CD14-positive monocyte (primary cell): ENCODE data around the gene CECR2. TPM values are rescaled to one million over a fixed set of nuclear protein-coding genes. Genes with fewer than 3 reads are reported as not detected.

ENCODE experiments used
- DNase-seq, 3 donors: peaks; one replicate each; pipeline ENCODE4 v3.0.0-alpha.2; 2011 to 2022
- H2AFZ ChIP-seq: 2 replicates; pipeline ENCODE4 v1.6.0; 2012; ENCODE audit warnings: mild to moderate bottlenecking, low read depth, low read length, inconsistent platforms; ENCODE audit not compliant: insufficient read depth, poor library complexity, severe bottlenecking
- H3K27ac ChIP-seq, 2 donors: 1 replicate in 1 of 2; 2 replicates in 1 of 2; pipeline ENCODE4 v1.5.1; 2012 to 2013; ENCODE audit warnings: low read length in 2 of 2, control low read depth in 1 of 2, inconsistent platforms in 1 of 2, low read depth in 1 of 2, mild to moderate bottlenecking in 1 of 2
- H3K27me3 ChIP-seq, 2 donors: one replicate each; pipeline versions ENCODE4 v1.6.0 to v1.6.1; 2011 to 2013; ENCODE audit warnings: low read length in 2 of 2; ENCODE audit not compliant: control insufficient read depth in 2 of 2, insufficient read depth in 2 of 2
- H3K36me3 ChIP-seq, 2 donors: replicated peaks in 1 of 2; 1 replicate in 1 of 2; 2 replicates in 1 of 2; pipeline versions ENCODE4 v1.5.1 to v1.6.1; 2012 to 2013; ENCODE audit warnings: low read length in 2 of 2, control low read depth in 1 of 2, inconsistent platforms in 1 of 2, mild to moderate bottlenecking in 1 of 2; ENCODE audit not compliant: insufficient read depth in 2 of 2, control insufficient read depth in 1 of 2
- H3K4me1 ChIP-seq, 2 donors: 1 replicate in 1 of 2; 2 replicates in 1 of 2; pipeline versions ENCODE4 v1.5.1 to v1.6.1; 2012 to 2013; ENCODE audit warnings: low read length in 2 of 2, control low read depth in 1 of 2, inconsistent platforms in 1 of 2, mild to moderate bottlenecking in 1 of 2, moderate library complexity in 1 of 2; ENCODE audit not compliant: insufficient read depth in 2 of 2, control insufficient read depth in 1 of 2
- H3K4me2 ChIP-seq: replicated peaks from 2 replicates; pipeline ENCODE3; 2012; ENCODE audit warnings: low read length, moderate library complexity, mild to moderate bottlenecking; ENCODE audit not compliant: poor library complexity, severe bottlenecking; ENCODE audit errors: extremely low read depth
- H3K4me3 ChIP-seq, 3 experiments: fragments of 200-600 bp in 1 of 3; sonication (generic) in 1 of 3; replicated peaks in 1 of 3; 1 replicate in 2 of 3; 2 replicates in 1 of 3; pipeline ENCODE4 v1.5.1; 2011 to 2013; ENCODE audit warnings: low read length in 3 of 3, mild to moderate bottlenecking in 3 of 3, control low read depth in 2 of 3, low read depth in 2 of 3, inconsistent platforms in 1 of 3, moderate library complexity in 1 of 3
- H3K79me2 ChIP-seq: 2 replicates; pipeline ENCODE4 v1.6.0; 2012; ENCODE audit warnings: mild to moderate bottlenecking, control low read depth, inconsistent platforms, low read length, moderate library complexity; ENCODE audit not compliant: insufficient read depth
- H3K9ac ChIP-seq: 2 replicates; pipeline ENCODE4 v1.6.0; 2017; ENCODE audit warnings: low read length, mild to moderate bottlenecking; ENCODE audit not compliant: insufficient read depth, poor library complexity, severe bottlenecking
- H3K9me3 ChIP-seq, 2 donors: replicated peaks in 1 of 2; 1 replicate in 1 of 2; 2 replicates in 1 of 2; pipeline versions ENCODE4 v1.5.1 to v1.6.1; 2012 to 2013; ENCODE audit warnings: low read length in 2 of 2, control low read depth in 1 of 2; ENCODE audit not compliant: control insufficient read depth in 1 of 2, insufficient read depth in 1 of 2
- H4K20me1 ChIP-seq: 2 replicates; pipeline ENCODE4 v1.6.0; 2012; ENCODE audit warnings: mild to moderate bottlenecking, low read length, control low read depth, moderate library complexity; ENCODE audit not compliant: insufficient read depth
- H3K27ac Mint-ChIP-seq, 7 donors: one replicate each; pipeline ENCODE4 v1.8.0; 2020; ENCODE audit warnings: mild to moderate bottlenecking in 7 of 7, mixed read lengths in 7 of 7, moderate library complexity in 6 of 7, inconsistent platforms in 2 of 7
- H3K27me3 Mint-ChIP-seq, 3 donors: one replicate each; pipeline ENCODE4 v1.8.0; 2021 to 2022; ENCODE audit warnings: low read depth in 3 of 3, mild to moderate bottlenecking in 3 of 3, mixed read lengths in 3 of 3, moderate library complexity in 3 of 3, inconsistent platforms in 1 of 3
- H3K36me3 Mint-ChIP-seq, 2 donors: one replicate each; pipeline ENCODE4 v1.8.0; 2020; ENCODE audit warnings: mixed read lengths in 2 of 2, inconsistent platforms in 1 of 2, mild to moderate bottlenecking in 1 of 2
- H3K4me1 Mint-ChIP-seq: one replicate; pipeline ENCODE4 v1.8.0; 2020; ENCODE audit warnings: mild to moderate bottlenecking, mixed read lengths
- H3K4me3 Mint-ChIP-seq, 2 donors: one replicate each; pipeline ENCODE4 v1.8.0; 2020; ENCODE audit warnings: mild to moderate bottlenecking in 2 of 2, mixed read lengths in 2 of 2, moderate library complexity in 1 of 2
- H3K9me3 Mint-ChIP-seq, 7 donors: one replicate each; pipeline ENCODE4 v1.8.0; 2020 to 2022; ENCODE audit warnings: mixed read lengths in 7 of 7, mild to moderate bottlenecking in 6 of 7, moderate library complexity in 6 of 7, inconsistent platforms in 2 of 7
- WGBS: methylation state at CpG from one replicate; pipeline ENCODE4 v1.1.5; 2013; ENCODE audit warnings: missing lambda C conversion rate; ENCODE audit not compliant: insufficient coverage; 5-methylcytosine and 5-hydroxymethylcytosine counted together
- intact Hi-C, 2 donors: fragments of 100-400 bp; cut with micrococcal nuclease; formaldehyde crosslinking; loops; one replicate each; pipeline versions ENCODE4 v1.15.0 to v1.15.1; 2023
- polyA plus RNA-seq, 3 donors: library from polyadenylated mRNA; depleted of rRNA in 1 of 3; unstranded in 2 of 3; stranded (reverse) in 1 of 3; fragments of 300-500 nt in 2 of 3; fragments of >200 nt in 1 of 3; fragmentation: Illumina TruSeq in 2 of 3; gene quantifications; 1 replicate in 2 of 3; 2 replicates in 1 of 3; pipeline ENCODE4 v1.2.3, GENCODE V29; 2012 to 2021
- TF ChIP-seq, protein P1 (sequence below): fragments of 200-600 bp; IDR thresholded peaks from one replicate; pipeline ENCODE4 v1.8.0; 2022; ENCODE audit warnings: antibody characterized with exemption, mild to moderate bottlenecking

Gene CECR2
- polyA plus RNA-seq, 3 donors = 0.02 to 0.29 (median 0.24) TPM

DNA sequence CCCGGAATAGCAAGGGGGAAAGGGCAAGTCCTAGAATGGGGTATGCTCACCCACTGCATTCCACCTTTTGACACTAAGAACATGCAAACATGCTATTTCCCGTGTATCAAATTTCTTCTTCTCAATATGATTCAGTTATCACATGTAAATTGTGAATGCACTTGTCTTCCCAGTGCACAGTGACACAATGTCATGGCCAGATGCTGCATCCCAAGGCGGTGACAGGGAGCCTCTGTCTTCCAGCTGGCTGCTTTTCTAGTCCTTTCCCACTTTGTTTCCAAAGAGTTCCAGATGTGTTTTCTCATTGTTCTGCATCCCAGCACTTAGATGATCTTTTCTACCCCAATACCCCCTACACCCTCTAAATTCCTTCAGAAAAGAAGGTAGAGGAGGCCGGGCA lies 206.4 kb downstream of the CECR2 start:
- Histone ChIP-seq H3K4me3 (no peak overlapping the region), H3K27ac (no peak overlapping the region), H4K20me1 (no peaks in the 10 kb centered on the region), H3K4me2 (no peak overlapping the region), H3K4me1 (no peaks in the 10 kb centered on the region), H3K9ac (no peak overlapping the region), H2AFZ (no peak overlapping the region), H3K36me3 (no peaks in the 10 kb centered on the region), H3K79me2 (no peaks in the 10 kb centered on the region), H3K9me3 (no peaks in the 10 kb centered on the region), H3K27me3 (no peaks in the 10 kb centered on the region)
- DNase-seq = no peak
- WGBS = 96% methylated on average over 2 of the region's 4 CpGs
- H3K27me3 Mint-ChIP-seq = peaks cover 0 to 10% (median 8%) of the 10 kb centered on the region in 3 donors
- H3K36me3 Mint-ChIP-seq = no peaks in the 10 kb centered on the region
- no peaks in the 10 kb centered on the region for H3K4me1 Mint-ChIP-seq
- no peaks in the 10 kb centered on the region for H3K9me3 Mint-ChIP-seq
- TF ChIP-seq, protein P1, sequence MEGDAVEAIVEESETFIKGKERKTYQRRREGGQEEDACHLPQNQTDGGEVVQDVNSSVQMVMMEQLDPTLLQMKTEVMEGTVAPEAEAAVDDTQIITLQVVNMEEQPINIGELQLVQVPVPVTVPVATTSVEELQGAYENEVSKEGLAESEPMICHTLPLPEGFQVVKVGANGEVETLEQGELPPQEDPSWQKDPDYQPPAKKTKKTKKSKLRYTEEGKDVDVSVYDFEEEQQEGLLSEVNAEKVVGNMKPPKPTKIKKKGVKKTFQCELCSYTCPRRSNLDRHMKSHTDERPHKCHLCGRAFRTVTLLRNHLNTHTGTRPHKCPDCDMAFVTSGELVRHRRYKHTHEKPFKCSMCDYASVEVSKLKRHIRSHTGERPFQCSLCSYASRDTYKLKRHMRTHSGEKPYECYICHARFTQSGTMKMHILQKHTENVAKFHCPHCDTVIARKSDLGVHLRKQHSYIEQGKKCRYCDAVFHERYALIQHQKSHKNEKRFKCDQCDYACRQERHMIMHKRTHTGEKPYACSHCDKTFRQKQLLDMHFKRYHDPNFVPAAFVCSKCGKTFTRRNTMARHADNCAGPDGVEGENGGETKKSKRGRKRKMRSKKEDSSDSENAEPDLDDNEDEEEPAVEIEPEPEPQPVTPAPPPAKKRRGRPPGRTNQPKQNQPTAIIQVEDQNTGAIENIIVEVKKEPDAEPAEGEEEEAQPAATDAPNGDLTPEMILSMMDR = no peak
- intact Hi-C loops = no loop called here
- H3K27ac Mint-ChIP-seq = no peak overlapping the region
- H3K4me3 Mint-ChIP-seq = no peak overlapping the region

DNA sequence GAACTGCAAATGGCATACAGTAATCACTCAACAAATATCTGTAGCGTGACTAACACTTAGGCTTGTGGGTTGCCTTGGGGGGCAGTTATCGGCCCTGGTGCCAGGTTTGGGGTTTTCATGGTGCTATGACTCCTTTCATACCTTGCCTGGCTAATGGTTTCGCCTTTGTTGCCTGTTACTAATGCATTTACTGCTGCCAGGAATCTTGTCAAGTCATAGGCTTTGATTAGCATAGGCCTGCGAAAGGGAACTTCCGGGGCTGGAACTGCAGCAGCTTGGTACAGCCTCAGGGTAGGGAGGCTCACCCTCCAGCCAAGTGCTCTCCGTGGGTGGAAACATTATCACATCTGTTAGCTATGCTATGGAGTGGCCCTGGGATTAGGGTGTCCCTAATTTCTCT lies 207.2 kb downstream of the CECR2 start:
- Histone ChIP-seq H3K9me3 (no peaks in the 10 kb centered on the region), H3K36me3 (no peaks in the 10 kb centered on the region), H3K4me1 (no peaks in the 10 kb centered on the region), H3K4me3 (no peak overlapping the region), H3K27ac (no peak overlapping the region), H3K79me2 (no peaks in the 10 kb centered on the region), H3K9ac (no peak overlapping the region), H4K20me1 (no peaks in the 10 kb centered on the region), H2AFZ (no peak overlapping the region), H3K4me2 (no peak overlapping the region), H3K27me3 (no peaks in the 10 kb centered on the region)
- H3K4me3 Mint-ChIP-seq = no peak overlapping the region
- 85% methylated on average over 6 of the region's 6 CpGs for WGBS
- TF ChIP-seq, protein P1 = no peak
- H3K27me3 Mint-ChIP-seq = peaks cover 0 to 11% (median 7%) of the 10 kb centered on the region in 3 donors
- intact Hi-C loops = no loop called here
- H3K4me1 Mint-ChIP-seq = no peaks in the 10 kb centered on the region
- no peaks in the 10 kb centered on the region for H3K36me3 Mint-ChIP-seq
- H3K27ac Mint-ChIP-seq = no peak overlapping the region
- no peaks in the 10 kb centered on the region for H3K9me3 Mint-ChIP-seq
- DNase-seq = no peak
